GM12865 (cell line): ENCODE data around the gene DGKI.

Source experiments
- DNase-seq: peaks from one replicate; pipeline ENCODE4 v3.0.0; 2010; ENCODE audit warnings: low read depth
- H3K4me3 ChIP-seq: 2 replicates; pipeline ENCODE4 v1.5.1; 2011; ENCODE audit warnings: mild to moderate bottlenecking, low read depth, low read length, control low read depth
- TF ChIP-seq, protein P1 (sequence below): IDR thresholded peaks from 2 replicates; pipeline ENCODE4 v1.5.1; 2011; ENCODE audit warnings: low read length, control low read depth, low read depth, inconsistent platforms; ENCODE audit not compliant: insufficient read depth; ENCODE audit errors: missing control alignments

Gene DGKI

DNA sequence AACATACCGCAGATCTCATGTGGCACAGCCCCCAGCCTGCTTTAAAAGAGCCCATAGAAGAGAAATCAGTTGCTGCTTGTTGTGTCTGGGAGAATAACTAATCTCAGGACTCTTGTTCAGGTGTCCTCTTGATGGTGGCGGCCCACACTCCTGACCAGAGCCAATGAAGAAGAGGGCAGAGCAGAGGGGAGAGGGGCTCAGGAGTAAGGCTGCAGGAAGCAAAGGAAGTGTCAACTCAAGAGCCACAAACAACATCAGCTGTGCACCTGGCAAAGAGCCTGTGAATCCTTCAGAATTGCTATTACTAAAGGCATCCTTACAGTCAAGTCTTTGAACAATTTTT, 443.4 kb downstream of the DGKI start:
- H3K4me3 ChIP-seq: no peak overlapping the region
- DNase-seq: no peak

DNA sequence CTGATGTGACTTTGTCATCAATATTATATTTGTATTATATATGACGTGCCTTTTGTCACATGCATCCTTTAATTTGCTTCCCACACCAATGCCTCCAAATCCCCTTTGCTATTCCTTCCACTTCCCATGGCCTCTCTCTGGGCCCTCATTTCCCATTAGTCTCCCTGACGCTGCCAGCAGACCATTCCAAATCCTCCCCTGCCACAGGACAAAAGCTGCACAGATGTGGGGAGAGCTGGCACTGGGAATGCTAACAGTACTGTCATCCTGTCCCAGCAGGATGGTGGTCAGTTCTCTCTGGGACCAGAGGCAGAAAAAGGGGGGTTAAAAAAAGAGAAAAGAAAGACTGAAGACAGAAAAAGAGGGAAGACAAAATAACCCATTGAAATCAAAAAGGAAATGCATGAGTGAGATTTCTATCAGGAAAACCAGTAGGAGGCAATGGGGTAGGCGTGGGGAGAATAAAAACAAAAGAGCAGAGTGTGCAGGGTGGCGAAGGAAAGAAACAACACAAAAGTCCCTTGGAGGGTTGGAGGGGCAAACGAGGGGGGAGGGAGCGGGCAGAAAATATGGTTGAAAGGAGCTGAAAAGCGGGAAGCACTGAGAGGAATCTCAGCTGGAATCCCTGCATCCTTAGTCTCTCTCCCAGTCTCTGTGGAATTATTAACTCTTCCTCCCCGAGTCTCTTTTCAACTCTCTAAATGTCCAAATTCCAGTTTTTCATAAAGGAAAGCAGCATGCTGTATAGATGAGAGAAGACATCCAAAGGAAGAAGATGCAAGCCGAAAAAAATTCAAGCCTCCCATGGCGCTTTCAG, 444.0 kb downstream of the DGKI start:
- TF ChIP-seq, protein P1, sequence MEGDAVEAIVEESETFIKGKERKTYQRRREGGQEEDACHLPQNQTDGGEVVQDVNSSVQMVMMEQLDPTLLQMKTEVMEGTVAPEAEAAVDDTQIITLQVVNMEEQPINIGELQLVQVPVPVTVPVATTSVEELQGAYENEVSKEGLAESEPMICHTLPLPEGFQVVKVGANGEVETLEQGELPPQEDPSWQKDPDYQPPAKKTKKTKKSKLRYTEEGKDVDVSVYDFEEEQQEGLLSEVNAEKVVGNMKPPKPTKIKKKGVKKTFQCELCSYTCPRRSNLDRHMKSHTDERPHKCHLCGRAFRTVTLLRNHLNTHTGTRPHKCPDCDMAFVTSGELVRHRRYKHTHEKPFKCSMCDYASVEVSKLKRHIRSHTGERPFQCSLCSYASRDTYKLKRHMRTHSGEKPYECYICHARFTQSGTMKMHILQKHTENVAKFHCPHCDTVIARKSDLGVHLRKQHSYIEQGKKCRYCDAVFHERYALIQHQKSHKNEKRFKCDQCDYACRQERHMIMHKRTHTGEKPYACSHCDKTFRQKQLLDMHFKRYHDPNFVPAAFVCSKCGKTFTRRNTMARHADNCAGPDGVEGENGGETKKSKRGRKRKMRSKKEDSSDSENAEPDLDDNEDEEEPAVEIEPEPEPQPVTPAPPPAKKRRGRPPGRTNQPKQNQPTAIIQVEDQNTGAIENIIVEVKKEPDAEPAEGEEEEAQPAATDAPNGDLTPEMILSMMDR: no peak
- no peak for DNase-seq
- H3K4me3 ChIP-seq: no peak overlapping the region

More for the DNA sequence above, 443.4 kb downstream of the DGKI start:
- TF ChIP-seq, protein P1: no peak

DNA sequence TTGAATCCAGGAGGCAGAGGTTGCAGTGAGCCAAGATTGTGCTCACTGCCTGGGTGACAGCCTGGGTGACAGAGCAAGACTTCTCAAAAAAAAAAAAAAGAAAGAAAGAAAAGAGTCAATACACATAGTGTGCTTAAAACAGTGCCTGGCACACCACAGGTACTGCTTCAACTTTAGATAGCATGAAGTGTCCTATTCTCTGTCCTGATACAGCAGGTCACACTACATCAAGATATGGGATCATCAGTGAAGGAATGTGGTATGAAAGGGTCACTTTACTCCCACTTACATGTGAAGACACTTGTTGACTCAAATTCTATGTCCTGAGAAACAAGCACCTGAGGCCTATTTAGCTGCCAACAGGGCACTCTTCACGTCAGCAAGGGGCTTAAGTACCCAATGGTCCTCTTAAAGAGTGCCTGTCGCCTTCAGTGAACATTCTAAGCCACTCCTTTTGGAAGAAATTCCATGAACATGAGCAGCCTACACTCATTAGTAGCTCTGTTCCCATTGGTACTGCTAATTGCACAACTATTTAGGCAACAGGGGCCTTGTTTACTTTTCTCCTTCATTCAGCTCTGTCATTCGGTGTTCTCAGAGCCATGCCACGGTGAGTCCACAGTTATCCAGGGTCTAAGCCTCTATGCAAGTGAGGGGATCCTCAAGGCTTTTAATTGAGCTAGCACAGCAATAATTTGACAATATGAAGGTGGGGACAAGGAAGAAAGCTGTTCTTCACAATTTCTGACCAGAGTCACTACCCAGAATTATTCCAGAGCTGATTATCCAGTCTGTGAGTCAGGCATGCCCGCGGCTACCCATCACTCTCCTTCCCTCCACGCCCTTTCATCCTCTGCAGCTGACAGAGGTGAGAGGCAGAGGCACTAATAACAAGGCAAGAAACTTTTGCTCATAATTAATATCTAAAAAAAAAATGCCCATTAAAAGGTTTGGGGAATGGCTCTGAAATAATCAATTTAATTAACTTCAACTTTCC, 446.6 kb downstream of the DGKI start:
- TF ChIP-seq, protein P1: no peak
- no peak for DNase-seq
- no peak overlapping the region for H3K4me3 ChIP-seq

DNA sequence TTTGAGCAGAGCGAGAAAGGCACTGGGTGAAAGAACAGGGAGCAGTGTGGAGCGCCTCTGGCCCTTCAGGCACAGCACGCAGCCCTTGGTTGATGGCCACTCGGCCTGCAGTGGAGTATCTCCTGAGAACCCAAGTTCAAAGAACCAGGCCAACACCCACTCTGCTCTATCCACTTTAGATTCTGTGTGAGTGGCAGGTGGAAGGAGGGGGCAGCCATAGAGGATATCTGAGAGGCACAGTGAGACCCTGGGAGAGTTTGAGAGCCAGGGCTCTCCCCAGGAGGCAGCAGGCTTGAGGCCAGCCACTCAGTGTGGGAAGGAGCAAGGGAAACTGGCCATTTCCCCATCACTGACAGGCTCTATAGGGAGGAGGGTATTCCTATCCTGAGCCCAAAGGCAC, 450.7 kb downstream of the DGKI start:
- TF ChIP-seq, protein P1: no peak
- H3K4me3 ChIP-seq: no peak overlapping the region
- DNase-seq: no peak

DNA sequence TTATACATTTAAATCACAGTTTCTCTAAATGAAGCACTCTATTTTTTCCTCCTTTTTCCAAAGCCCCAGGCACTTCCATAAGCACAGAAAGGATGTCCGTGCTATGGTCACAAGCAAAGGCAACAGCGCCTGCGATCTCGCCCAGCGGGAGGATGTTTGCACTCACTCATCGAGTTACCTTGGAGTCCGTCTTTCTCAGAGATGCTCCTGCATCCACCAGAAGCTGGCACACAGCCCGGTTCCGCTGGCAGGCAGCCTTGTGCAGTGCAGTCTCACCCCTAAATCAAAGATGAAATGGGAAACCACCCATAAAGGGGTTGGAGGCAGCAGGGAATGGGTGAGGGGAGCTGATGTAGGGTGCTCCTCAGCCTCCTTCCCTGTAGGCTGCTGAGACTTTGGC, 451.4 kb downstream of the DGKI start:
- TF ChIP-seq, protein P1: no peak
- H3K4me3 ChIP-seq: no peak overlapping the region
- DNase-seq: no peak

DNA sequence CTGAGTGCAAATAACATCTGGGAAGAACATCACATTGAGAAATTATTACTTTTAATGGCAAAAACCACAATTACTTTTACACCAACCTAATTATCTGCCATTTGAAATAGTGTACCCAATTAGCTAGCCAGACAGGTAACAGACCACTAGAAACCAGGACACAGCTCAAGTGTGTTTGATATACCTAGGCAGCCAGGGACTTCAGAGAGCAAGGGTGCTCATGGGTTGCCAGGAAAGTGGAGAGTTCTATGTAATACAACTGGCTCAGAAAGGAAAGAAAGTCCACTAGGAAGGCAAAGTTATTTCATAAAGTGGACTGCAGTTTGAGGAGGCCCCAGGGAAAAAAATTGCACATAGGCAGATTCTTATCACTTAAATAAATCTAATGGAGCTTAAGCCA, 453.2 kb downstream of the DGKI start:
- H3K4me3 ChIP-seq: no peak overlapping the region
- TF ChIP-seq, protein P1: no peak
- DNase-seq: no peak
